ENCODE results near the gene HAS3. TPM values are rescaled to one million over a fixed set of nuclear protein-coding genes. Genes with fewer than 3 reads are reported as not detected.

The HAS3 gene
- total and polyA plus RNA-seq, 9 donors = 0.83 to 3.2 (median 1.8) TPM

DNA sequence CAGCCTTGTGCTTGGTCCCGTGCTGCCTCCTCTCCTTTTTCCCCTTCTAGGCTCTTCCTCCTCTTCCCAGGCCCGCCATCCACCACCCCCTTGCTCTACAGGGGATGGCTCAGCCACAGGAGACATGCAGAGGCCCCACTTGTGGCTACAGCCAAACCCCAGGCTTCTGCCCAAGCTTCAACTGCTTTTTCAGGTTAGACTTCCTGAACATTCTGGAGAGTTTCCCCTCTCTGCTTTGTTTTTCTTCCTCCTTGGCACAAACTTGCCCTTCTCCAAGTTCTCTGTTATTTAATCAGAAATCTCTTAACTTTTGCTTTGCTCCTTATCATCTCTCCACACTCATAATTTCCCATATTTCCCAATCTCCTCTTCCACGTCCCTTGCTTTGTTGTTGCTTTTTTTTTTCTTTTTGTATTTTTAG lies 18.3 kb upstream of the HAS3 start:
- WGBS, 3 donors = 81 to 85% (median 83%) methylated on average over 3 of the region's 3 CpGs
- Histone ChIP-seq H3K36me3 (no peaks in the 10 kb centered on the region), H3K4me3 (no peak overlapping the region), H3K9me3 (no peaks in the 10 kb centered on the region), H3K27ac (no peak overlapping the region), H3K27me3 (no peaks in the 10 kb centered on the region), H3K4me1 (ENCODE audit: insufficient read depth) (no peaks in the 10 kb centered on the region)
- intact Hi-C loops (cut with DNase I) = no loop called here
- DNase-seq = no peak
- TF ChIP-seq POLR2A (IDR thresholded peaks at IDR 0.05) (no peak), EP300 (IDR thresholded peaks at IDR 0.05) (no peak), CTCF (IDR thresholded peaks at IDR 0.05) (no peak)

GRCh38 chr16:69088684-69089083 lies 16.8 kb upstream of the HAS3 start:
- H3K4me1 ChIP-seq (ENCODE audit: insufficient read depth) = no peaks in the 10 kb centered on the region
- intact Hi-C loops (cut with DNase I) = no loop called here
- H3K4me3 ChIP-seq = no peak overlapping the region
- H3K9me3 ChIP-seq = no peaks in the 10 kb centered on the region
- no peaks in the 10 kb centered on the region for H3K36me3 ChIP-seq
- no peak overlapping the region for H3K27ac ChIP-seq
- WGBS, 3 donors = 80 to 90% (median 84%) methylated on average over 4 of the region's 4 CpGs
- no peaks in the 10 kb centered on the region for H3K27me3 ChIP-seq
- no peak for DNase-seq
- TF ChIP-seq CTCF (IDR thresholded peaks at IDR 0.05) (no peak), EP300 (IDR thresholded peaks at IDR 0.05) (no peak), POLR2A (IDR thresholded peaks at IDR 0.05) (no peak)

- TF ChIP-seq CTCF (IDR thresholded peaks at IDR 0.05) (no peak), POLR2A (IDR thresholded peaks at IDR 0.05) (no peak), EP300 (IDR thresholded peaks at IDR 0.05) (no peak)
- intact Hi-C loops (cut with DNase I) = no loop called here
- Histone ChIP-seq H3K4me1 (ENCODE audit: insufficient read depth) (no peaks in the 10 kb centered on the region), H3K36me3 (no peaks in the 10 kb centered on the region), H3K27ac (no peak overlapping the region), H3K9me3 (no peaks in the 10 kb centered on the region), H3K4me3 (no peak overlapping the region), H3K27me3 (no peaks in the 10 kb centered on the region)
- DNase-seq = no peak
- 48 to 58% (median 58%) methylated on average over 16 of the region's 16 CpGs for WGBS, 3 donors
Observed at GRCh38 chr16:69089091-69089910, 16.2 kb upstream of the HAS3 start.

DNA sequence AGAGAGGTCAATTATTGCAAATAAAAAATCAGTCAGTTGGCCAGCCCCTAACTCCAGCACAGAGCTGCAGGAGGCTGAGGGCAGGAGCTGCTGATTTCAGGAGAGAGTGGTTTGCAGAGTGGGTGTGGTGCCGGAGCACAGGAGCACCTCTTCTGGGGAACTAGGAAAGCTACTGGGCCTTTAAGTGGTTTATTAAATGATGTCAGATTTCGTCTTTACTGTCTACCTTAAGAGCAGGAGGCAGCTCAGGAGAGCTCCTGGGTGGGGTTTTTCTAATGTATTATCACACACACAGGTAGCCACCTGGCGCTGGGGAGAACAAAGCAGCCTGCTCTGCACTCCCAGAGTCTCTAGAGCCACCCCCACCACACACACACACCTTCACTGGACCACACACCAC lies 11.5 kb upstream of the HAS3 start:
- no peaks in the 10 kb centered on the region for H3K36me3 ChIP-seq
- H3K4me1 ChIP-seq (ENCODE audit: insufficient read depth) = no peaks in the 10 kb centered on the region
- no peaks in the 10 kb centered on the region for H3K27me3 ChIP-seq
- no peaks in the 10 kb centered on the region for H3K9me3 ChIP-seq
- no peak for DNase-seq
- H3K4me3 ChIP-seq = no peak overlapping the region
- 77 to 82% (median 80%) methylated on average over 3 of the region's 3 CpGs for WGBS, 3 donors
- intact Hi-C loops (cut with DNase I) = no loop called here
- TF ChIP-seq POLR2A (IDR thresholded peaks at IDR 0.05) (no peak), EP300 (IDR thresholded peaks at IDR 0.05) (no peak), CTCF (IDR thresholded peaks at IDR 0.05) (no peak)
- H3K27ac ChIP-seq = no peak overlapping the region
